Measurements from ENCODE around the gene TRPC4AP.

- TF ChIP-seq ARNTL (CRISPR knock-in tag; IDR thresholded peaks at IDR 0.05; ENCODE audit: borderline replicate concordance, low read depth) (no peak), POU6F1 (CRISPR knock-in tag; IDR thresholded peaks at IDR 0.05; ENCODE audit: borderline replicate concordance, low read depth) (no peak), CSRNP3 (CRISPR knock-in tag; IDR thresholded peaks at IDR 0.05) (no peak), ZNF565 (CRISPR knock-in tag; conservative IDR thresholded peaks at IDR 0.05; ENCODE audit: low read depth) (no peak), RARB (CRISPR knock-in tag; IDR thresholded peaks at IDR 0.05) (no peak), ZFP30 (CRISPR knock-in tag; IDR thresholded peaks at IDR 0.05) (no peak), SNAI2 (CRISPR knock-in tag; IDR thresholded peaks at IDR 0.05) (no peak), OSR1 (CRISPR knock-in tag; IDR thresholded peaks at IDR 0.05) (no peak), PPARA (CRISPR knock-in tag; IDR thresholded peaks at IDR 0.05; ENCODE audit: borderline replicate concordance) (no peak), BACH2 (CRISPR knock-in tag; IDR thresholded peaks at IDR 0.05; ENCODE audit: borderline replicate concordance) (no peak)
Measured at GRCh38 chr20:35001596-35002362, 90.8 kb downstream of the TRPC4AP start.
